Measurements from ENCODE around the gene SHISA7. TPM values are rescaled to one million over a fixed set of nuclear protein-coding genes. Genes with fewer than 3 reads are reported as not detected.

Gene SHISA7
- not detected in 2 replicates for total RNA-seq

DNA sequence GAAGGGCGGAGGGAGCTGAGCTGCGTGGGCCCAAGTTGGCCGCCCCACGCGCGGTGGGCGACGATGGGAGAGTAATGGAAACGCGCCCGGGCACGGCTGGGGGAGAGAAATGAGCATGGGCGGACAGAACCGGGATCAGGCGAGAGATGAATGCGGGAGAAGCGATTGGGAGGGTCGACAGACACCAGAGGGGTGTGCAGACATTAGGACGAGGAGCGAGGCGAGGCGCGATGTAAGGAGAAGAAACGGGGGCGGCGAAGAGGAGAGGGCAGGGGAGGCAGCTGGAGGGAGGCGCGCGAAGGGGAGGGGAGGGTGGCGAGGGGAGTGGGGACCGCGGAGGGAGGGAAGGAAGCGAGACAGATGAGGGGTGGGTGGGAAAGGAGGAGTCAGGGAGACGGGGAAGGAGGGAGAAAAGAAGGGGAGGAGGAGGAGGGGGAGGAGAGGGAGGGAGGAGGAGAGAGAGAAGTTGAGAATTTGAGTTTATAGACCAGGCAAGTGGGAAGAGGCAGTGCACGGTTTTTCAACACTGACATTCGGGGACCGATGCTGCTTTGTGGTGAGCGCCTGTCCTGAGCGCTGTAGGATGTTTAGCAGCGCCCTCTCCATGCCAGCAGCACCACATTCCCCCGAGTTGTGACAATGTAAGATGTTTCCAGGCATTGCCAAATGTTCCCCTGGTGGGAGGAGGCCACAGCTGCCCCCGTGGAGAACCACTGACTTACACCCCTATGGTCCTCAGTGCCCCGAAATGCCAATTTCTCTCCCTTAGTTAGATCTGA is at the start of gene SHISA7:
TSS of gene SHISA7 (minus strand) at position 256 of the 779 bp plus-strand sequence. CDS start 437 bp downstream, outside the sequence.

GRCh38 chr19:55487924-55488687 is 45.0 kb upstream of the SHISA7 start, which contains the start of gene SSC5D:
Gene SSC5D (plus strand): TSS chr19:55488436. CDS start chr19:55488590, 154 bp downstream.

DNA sequence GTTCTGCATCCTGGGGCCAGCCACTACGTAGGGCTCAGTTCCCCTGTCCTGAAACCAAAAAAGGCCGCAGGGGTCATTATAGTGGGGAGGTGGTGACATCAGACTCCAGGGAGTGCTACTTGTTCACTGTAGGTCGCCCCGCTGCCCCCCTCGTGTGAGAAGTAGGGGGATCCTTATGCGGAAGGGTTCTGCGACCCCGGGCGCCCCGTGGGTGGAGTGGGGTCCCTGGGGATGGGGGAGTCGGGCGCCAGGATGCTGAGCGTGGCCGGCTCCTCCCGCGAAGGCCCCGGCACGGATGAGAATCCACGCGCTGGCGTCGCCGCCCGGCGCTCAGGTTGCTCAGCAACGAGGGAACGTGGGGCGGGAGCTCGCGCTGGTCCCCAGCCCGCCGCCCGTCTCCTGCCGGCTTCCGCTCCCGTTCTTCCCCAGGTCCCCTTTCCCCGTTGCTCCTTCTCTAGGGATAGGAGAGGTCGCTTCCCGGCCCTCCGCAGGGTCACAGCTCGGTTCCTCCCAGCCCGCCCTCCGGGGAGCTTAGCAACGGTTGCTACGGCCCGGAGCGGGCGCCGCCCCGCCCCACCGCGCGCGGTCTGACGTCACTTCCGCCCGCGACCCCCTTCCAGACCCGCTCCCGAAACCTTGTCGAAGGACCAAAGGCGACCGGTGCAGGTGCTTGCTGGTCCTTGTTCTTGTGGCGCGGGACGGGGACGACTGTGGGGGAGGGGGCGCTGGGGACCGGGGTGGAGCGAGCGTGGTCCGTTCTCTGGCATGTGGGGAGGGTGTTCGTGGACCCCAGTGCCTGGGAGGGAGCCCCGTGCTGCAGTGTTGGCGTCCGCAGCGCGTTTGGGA is 41.7 kb upstream of the SHISA7 start, which contains the start of gene NAT14:
TSS of gene NAT14 (plus strand) at position 596 of the 846 bp plus-strand sequence. CDS start 521 bp downstream, outside the sequence.

GRCh38 chr19:55476100-55476775 is 33.1 kb upstream of the SHISA7 start, which contains the start of gene ZNF628:
Gene ZNF628 (plus strand): TSS chr19:55476617. CDS start chr19:55479911, 3,294 bp downstream.

DNA sequence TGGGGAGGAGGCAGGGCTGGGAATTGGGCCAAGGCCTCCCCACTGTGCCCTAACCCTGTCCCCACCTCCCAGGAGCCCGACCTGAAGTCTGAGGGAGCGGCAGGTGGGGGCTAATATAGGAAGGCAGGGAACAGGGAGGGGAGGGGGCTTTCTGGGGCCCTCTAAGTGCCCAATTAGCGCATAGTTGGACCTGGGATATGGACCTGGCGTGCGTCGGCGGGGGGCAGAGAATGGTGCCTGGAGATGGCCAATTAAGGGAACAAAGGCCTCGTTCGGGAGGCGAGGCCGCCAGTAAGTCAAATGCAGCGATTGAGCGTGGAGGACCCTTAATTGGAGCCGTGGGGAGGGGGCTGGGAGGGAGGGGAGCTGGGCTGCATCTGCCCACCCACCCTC is 21.6 kb upstream of the SHISA7 start, which contains the start of gene C19orf85:
TSS of gene C19orf85 (minus strand) at position 90 of the 393 bp plus-strand sequence. CDS start 197 bp downstream, outside the sequence.

DNA sequence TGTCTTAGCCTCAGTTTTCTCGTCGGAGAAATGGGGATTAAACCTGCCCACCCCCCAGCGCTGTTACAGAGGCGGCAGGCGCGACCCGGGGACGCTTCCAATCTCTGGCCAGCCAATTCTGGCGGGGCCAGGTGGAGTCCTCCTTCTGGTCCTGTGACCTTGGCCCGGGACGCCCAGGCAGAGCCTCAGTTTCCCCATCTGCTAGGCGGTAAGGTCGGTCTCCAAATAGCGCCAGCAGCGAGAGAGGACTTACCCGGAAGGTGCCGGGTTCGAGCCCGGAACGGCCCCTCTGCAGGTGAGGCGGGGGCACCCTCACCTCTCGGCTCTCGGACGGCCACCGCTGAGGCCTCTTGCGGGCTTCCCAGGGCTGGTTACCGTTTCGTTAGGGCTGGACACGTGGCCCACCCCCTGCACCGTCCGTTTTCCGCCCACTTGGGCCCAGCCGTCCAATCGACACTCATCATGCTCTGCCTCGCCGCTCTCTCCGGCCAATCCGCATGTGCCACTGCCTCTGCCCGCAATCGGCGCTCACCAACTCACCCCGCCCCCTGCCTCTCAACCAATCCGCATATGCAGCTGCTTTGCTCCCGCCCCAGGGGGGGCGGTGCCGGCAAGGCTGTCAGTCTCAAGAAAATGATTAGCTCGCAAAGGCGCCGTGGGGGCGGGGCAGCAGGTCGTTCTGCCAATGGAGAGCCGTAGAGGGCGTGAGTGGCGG is 18.3 kb upstream of the SHISA7 start, which contains the start of gene ISOC2:
TSS of gene ISOC2 (minus strand) at position 384 of the 715 bp plus-strand sequence. CDS start 5,156 bp downstream, outside the sequence.

GRCh38 chr19:55407550-55407799 is 35.6 kb downstream of the SHISA7 start, which contains the start of gene UBE2S:
Gene UBE2S (minus strand): TSS chr19:55407788. CDS start chr19:55407589, 199 bp downstream.

GRCh38 chr19:55385724-55386492 is 57.2 kb downstream of the SHISA7 start, which contains the start of gene RPL28:
Gene RPL28 (plus strand): TSS chr19:55385932. CDS start chr19:55386358, 426 bp downstream.

DNA sequence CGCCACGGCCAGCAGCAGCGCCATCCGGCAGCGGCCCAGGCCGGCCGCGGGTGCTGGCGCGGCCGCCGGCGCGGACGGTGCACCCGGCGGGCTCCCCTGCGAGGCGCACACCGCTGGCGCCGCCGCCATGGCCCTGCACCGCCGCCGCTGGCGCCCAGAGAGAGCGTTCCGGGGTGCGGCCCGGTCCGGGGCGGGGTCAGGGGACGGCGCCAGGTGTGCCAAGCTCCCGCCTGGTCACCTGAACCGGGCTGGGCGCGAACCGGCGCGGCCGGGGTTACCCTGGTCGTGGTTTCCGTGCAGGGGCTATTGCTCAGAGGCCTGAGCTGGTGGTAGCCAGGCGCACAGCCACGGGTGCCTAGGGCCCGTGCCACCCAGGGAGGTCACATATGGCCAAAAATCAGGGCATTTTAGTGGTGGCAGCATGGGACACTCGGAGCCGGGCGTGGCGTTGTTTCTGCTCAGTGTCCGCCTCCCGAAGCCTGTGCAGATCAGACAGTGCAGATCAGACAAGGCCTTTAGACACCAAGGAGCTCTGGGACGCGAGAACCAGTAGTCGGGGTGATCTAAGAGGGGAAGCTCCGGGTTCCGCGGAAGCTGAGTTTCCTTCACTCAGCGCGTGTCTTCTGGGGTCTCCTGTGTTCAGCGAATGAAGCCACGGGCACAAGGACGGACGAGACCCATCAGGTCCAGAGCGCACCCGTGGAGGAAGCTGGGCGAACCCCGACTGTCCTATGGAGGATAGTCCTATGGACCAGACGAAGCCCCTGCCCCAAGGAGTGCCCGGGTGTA is 58.8 kb downstream of the SHISA7 start, which contains the start of gene TMEM238:
TSS of gene TMEM238 (minus strand) at position 162 of the 789 bp plus-strand sequence. CDS start at position 129, 33 bp downstream.

Other genes starting within 250 kb of the SHISA7 start
- 0.21 TPM in 1 of 2 replicates, not detected in the other for gene PTPRH, start 233.8 kb downstream of the SHISA7 start, total RNA-seq
- 1.1 and 2.4 TPM in 2 replicates for gene TMEM86B, start 214.5 kb downstream of the SHISA7 start, total RNA-seq
- 38.7 and 50.4 TPM in 2 replicates for gene PPP6R1, start 184.3 kb downstream of the SHISA7 start, total RNA-seq
- gene HSPBP1, start 163.2 kb downstream of the SHISA7 start, total RNA-seq = 61.6 and 84.8 TPM in 2 replicates
- gene BRSK1, start 159.3 kb downstream of the SHISA7 start, total RNA-seq = 1.6 and 5.0 TPM in 2 replicates
- not detected in 2 replicates for gene TMEM150B, start 118.0 kb downstream of the SHISA7 start, total RNA-seq
- gene KMT5C, start 103.4 kb downstream of the SHISA7 start, total RNA-seq = 14.7 and 18.8 TPM in 2 replicates
- gene COX6B2, start 88.6 kb downstream of the SHISA7 start, total RNA-seq = 0.35 TPM in 1 of 2 replicates, not detected in the other
- gene GARIN5B, start 80.0 kb downstream of the SHISA7 start, total RNA-seq = not detected in 2 replicates
- gene IL11, start 72.8 kb downstream of the SHISA7 start, total RNA-seq = 5.5 and 6.1 TPM in 2 replicates
- not detected in 2 replicates for gene TMEM190, start 66.5 kb downstream of the SHISA7 start, total RNA-seq
- 11.8 and 33.3 TPM in 2 replicates for gene TMEM238, start 59.0 kb downstream of the SHISA7 start, total RNA-seq
- gene RPL28, start 57.4 kb downstream of the SHISA7 start, total RNA-seq = 279 and 544 TPM in 2 replicates
- gene UBE2S, start 35.5 kb downstream of the SHISA7 start, total RNA-seq = 144 and 190 TPM in 2 replicates
- 70.7 and 87.7 TPM in 2 replicates for gene ISOC2, start 18.3 kb upstream of the SHISA7 start, total RNA-seq
- gene C19orf85, start 21.5 kb upstream of the SHISA7 start, total RNA-seq = not detected in 2 replicates
- gene ZNF628, start 33.3 kb upstream of the SHISA7 start, total RNA-seq = 3.7 and 10.4 TPM in 2 replicates
- 16.7 and 39.8 TPM in 2 replicates for gene NAT14, start 41.9 kb upstream of the SHISA7 start, total RNA-seq
- gene SSC5D, start 45.1 kb upstream of the SHISA7 start, total RNA-seq = 0.09 TPM in 1 of 2 replicates, not detected in the other
- not detected in 2 replicates for gene SBK2, start 93.8 kb upstream of the SHISA7 start, total RNA-seq
- not detected in 2 replicates for gene SBK3, start 102.2 kb upstream of the SHISA7 start, total RNA-seq
- 7.2 and 7.6 TPM in 2 replicates for gene ZNF579, start 137.5 kb upstream of the SHISA7 start, total RNA-seq
- gene FIZ1, start 156.2 kb upstream of the SHISA7 start, total RNA-seq = 3.1 and 3.7 TPM in 2 replicates
- 27.2 and 31.9 TPM in 2 replicates for gene ZNF524, start 157.0 kb upstream of the SHISA7 start, total RNA-seq
- gene ZNF865, start 162.3 kb upstream of the SHISA7 start, total RNA-seq = 4.4 and 5.8 TPM in 2 replicates
- gene ZNF784, start 181.3 kb upstream of the SHISA7 start, total RNA-seq = 4.1 and 6.1 TPM in 2 replicates
- gene ZNF580, start 197.7 kb upstream of the SHISA7 start, total RNA-seq = 10.5 and 29.2 TPM in 2 replicates
- gene ZNF581, start 200.3 kb upstream of the SHISA7 start, total RNA-seq = 30.8 and 37.0 TPM in 2 replicates
- 14.0 and 18.0 TPM in 2 replicates for gene CCDC106, start 204.9 kb upstream of the SHISA7 start, total RNA-seq
- gene U2AF2, start 211.7 kb upstream of the SHISA7 start, total RNA-seq = 174 and 255 TPM in 2 replicates
- gene EPN1, start 231.9 kb upstream of the SHISA7 start, total RNA-seq = 137 and 177 TPM in 2 replicates